IgD-negative memory B cell (primary cell): ENCODE measurements around the gene MTCH2. TPM values are rescaled to one million over a fixed set of nuclear protein-coding genes. Genes with fewer than 3 reads are reported as not detected.
A peak's percentile ranks its signal among the peaks of the same experiment; 100 is the strongest.

Source experiments
- H3K27ac Mint-ChIP-seq, 3 donors: one replicate each; pipeline ENCODE4 v1.8.0; 2020 to 2022; ENCODE audit warnings: mild to moderate bottlenecking in 3 of 3, mixed read lengths in 3 of 3, moderate library complexity in 1 of 3
- H3K27me3 Mint-ChIP-seq: one replicate; pipeline ENCODE4 v1.8.0; 2021; ENCODE audit warnings: mixed read lengths
- H3K36me3 Mint-ChIP-seq: one replicate; pipeline ENCODE4 v1.8.0; 2020; ENCODE audit warnings: mild to moderate bottlenecking, mixed read lengths
- H3K4me1 Mint-ChIP-seq, 3 donors: one replicate each; pipeline ENCODE4 v1.8.0; 2020 to 2022; ENCODE audit warnings: mixed read lengths in 3 of 3, mild to moderate bottlenecking in 1 of 3
- H3K4me3 Mint-ChIP-seq, 4 donors: one replicate each; pipeline ENCODE4 v1.8.0; 2020 to 2022; ENCODE audit warnings: mild to moderate bottlenecking in 4 of 4, mixed read lengths in 4 of 4, moderate library complexity in 3 of 4
- H3K9me3 Mint-ChIP-seq, 3 donors: one replicate each; pipeline ENCODE4 v1.8.0; 2020 to 2021; ENCODE audit warnings: mixed read lengths in 3 of 3, mild to moderate bottlenecking in 1 of 3
- polyA plus RNA-seq: library from polyadenylated mRNA; unstranded; fragments of 300-500 nt; fragmentation: Illumina TruSeq; gene quantifications from one replicate; pipeline ENCODE4 v1.2.3, GENCODE V29; 2021

The MTCH2 gene
- polyA plus RNA-seq, 1 donor from 2014 or later, result 58.9 TPM

DNA sequence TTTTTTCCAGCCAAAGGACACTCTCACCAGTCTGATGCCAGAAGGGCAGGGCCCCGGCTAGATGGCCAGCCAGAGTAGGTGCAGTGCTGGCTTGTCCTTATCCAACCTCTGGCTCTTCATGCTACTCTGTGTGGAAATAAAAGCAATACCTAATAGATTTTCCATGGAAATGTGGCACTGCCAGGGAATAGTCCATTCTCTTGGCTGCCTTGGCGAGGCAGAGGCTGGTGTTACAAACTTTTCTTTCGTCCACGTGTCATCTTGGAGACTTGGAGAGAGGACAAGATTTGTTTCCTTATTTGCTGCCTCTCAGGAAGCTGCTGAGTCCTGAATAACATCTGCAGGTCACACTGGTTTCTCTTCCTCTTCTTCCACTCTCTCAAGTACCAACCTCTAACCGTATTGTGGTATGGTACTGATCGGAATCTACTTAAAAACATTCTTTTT, 31.0 kb downstream of the MTCH2 start:
- no peaks in the 10 kb centered on the region for H3K9me3 Mint-ChIP-seq
- peaks cover 7% of the 10 kb centered on the region for H3K36me3 Mint-ChIP-seq
- no peaks in the 10 kb centered on the region for H3K27me3 Mint-ChIP-seq
- H3K4me3 Mint-ChIP-seq, result peak overlapping the region in 2 of 4 donors; percentile 85 to 89
- peak overlapping the region in 2 of 3 donors; percentile 8 to 22 for H3K27ac Mint-ChIP-seq
- peaks cover 8 to 14% (median 9%) of the 10 kb centered on the region in 3 donors for H3K4me1 Mint-ChIP-seq

DNA sequence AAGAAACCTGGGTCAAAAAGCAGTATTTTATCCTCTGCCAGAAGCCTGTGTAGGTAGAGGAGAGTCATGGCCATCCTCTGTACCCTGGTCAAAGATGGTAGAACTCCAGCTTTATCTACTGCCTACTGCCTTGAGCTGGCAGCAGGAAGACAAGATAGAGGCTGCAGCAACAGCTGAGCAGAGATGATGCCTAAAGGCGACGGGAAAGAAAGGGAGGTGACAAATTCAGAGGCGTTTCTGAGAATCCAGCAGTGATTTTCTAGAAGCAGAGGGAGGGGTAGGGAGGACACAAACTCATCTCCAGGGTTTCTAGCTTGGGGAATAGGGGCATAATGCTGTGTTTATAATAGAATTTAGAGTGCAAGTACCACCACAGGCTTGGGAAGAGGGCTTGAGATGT, 32.7 kb downstream of the MTCH2 start:
- Mint-ChIP-seq H3K36me3 (peaks cover 12% of the 10 kb centered on the region), H3K9me3 (no peaks in the 10 kb centered on the region), H3K27me3 (no peaks in the 10 kb centered on the region), H3K4me1 (peaks cover 8 to 14% (median 9%) of the 10 kb centered on the region in 3 donors), H3K4me3 (no peak overlapping the region), H3K27ac (no peak overlapping the region)

DNA sequence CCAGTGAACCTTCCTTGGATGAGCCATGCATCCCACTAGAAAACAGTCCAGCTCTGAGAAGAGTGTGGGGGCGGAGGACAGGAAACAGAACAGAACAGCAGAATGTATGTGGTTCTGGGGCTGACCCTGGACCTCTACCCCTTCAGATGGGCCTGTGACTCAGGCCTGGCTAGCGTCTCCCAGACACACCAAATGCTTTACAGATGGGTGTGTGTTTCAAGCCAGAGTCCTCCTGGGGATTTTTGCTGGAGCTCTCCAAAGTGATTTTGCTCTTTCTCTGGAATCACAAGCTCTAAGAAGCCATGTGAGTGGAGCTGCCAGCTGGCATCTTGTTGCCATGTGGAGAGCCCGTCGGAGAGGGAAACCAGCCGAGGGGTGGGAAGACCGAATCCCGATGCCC, 35.0 kb downstream of the MTCH2 start:
- H3K9me3 Mint-ChIP-seq, result no peaks in the 10 kb centered on the region
- no peak overlapping the region for H3K4me3 Mint-ChIP-seq
- peaks cover 11% of the 10 kb centered on the region for H3K36me3 Mint-ChIP-seq
- H3K4me1 Mint-ChIP-seq, result peaks cover 8 to 14% (median 9%) of the 10 kb centered on the region in 3 donors
- H3K27ac Mint-ChIP-seq, result no peak overlapping the region
- no peaks in the 10 kb centered on the region for H3K27me3 Mint-ChIP-seq

DNA sequence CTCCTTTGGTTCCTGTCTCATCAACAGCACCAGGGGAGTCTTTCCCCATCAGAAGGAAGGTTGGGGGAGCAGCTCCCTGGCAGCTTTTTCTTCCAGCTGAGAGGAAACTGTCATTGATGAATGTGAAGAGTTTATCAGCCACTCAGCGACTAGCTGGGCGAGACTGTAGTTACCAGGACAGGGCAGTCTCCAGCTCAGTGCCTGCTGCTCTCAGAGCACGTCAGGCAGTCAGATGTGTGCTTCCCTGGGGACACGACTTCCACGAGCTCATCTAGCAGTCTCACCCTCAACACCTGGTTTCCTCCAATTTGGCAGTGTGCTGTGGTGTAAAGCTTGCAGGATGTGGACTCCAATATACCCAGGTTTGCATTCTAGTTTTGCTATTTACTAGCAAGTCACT, 35.6 kb downstream of the MTCH2 start:
- no peak overlapping the region for H3K27ac Mint-ChIP-seq
- peaks cover 11% of the 10 kb centered on the region for H3K36me3 Mint-ChIP-seq
- no peak overlapping the region for H3K4me3 Mint-ChIP-seq
- no peaks in the 10 kb centered on the region for H3K9me3 Mint-ChIP-seq
- no peaks in the 10 kb centered on the region for H3K27me3 Mint-ChIP-seq
- peaks cover 6 to 11% (median 6%) of the 10 kb centered on the region in 3 donors for H3K4me1 Mint-ChIP-seq

DNA sequence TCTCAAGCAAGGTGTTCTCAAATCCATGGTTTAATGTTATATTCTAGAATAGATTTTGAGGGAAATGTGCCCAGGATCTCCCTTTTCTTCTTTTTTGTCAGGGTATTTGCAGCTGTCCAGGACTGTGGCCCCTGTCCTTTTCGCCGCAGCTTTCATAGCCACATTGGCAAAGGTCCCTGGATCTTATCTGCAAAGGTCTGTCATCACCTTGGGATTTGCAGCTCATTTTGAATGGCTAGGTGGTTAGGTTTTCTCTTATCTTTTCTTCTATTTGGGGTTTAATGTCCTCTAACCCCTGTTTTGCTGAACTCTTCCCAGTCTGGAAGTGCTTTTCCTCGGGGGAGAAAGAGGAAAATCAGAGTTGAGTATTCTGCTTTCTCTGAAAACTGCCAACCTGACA, 36.4 kb downstream of the MTCH2 start:
- Mint-ChIP-seq H3K9me3 (no peaks in the 10 kb centered on the region), H3K27me3 (no peaks in the 10 kb centered on the region), H3K4me1 (peaks cover 0 to 3% (median 0%) of the 10 kb centered on the region in 3 donors), H3K36me3 (peaks cover 11% of the 10 kb centered on the region), H3K27ac (no peak overlapping the region), H3K4me3 (no peak overlapping the region)

DNA sequence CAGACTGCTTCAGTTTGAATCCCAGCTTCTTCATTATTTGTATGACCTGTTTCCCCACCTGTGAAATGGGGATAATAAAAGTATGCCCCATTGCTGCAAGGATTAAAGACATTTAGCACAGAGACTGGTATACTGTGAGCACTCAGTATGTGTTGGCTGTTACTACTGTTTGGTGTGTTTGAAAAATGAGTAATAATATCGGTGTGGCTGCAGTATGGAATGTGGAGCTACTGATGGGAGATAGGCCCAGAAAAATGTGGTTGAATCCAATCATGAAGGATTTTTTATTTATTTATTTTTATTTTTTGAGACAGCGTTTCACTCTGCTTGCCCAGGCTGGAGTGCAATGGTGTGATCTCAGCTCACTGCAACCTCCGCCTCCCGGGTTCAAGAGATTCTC, 39.1 kb downstream of the MTCH2 start:
- Mint-ChIP-seq H3K9me3 (no peaks in the 10 kb centered on the region), H3K27ac (no peak overlapping the region), H3K36me3 (peaks cover 13% of the 10 kb centered on the region), H3K4me1 (no peaks in the 10 kb centered on the region), H3K27me3 (no peaks in the 10 kb centered on the region), H3K4me3 (no peak overlapping the region)

DNA sequence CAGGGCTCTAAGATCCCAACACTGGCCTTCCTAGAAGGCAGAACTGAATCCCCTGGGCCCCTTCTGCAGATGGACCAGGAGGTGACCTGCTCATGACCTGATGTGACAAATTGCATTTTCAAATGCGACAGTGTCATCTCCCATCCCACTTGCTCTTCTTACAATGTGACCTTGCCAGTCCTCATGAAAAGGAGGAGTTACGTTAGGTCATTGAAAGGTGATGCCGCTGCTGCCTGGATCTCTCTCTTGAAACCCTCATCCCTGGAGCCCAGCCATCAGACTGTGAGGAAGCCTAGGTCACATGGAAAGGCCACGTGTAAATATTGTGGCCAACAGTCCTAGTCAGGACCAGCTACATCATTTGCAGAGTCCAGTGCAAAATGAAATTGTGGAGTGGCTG, 42.5 kb downstream of the MTCH2 start:
- no peaks in the 10 kb centered on the region for H3K27me3 Mint-ChIP-seq
- no peak overlapping the region for H3K4me3 Mint-ChIP-seq

DNA sequence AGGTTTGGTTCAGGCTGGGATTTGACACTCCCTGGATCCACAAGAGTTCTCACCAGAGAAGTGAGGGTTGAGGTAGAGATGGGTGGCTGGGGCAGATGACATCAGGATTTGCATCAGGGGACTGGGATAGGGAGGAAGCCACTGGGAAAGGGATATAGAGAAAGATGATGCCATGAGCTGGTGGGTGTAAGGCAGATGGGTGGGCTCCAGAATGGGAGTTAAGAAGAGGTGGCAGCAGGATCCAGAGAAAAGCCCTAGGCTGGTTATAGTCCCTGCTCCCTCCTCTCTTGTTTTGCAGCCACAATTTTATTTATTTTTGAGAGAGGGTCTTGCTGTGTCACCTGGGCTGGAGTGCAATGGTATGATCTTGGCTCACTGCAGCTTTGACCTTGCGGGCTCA, 46.4 kb downstream of the MTCH2 start:
- peaks cover 22% of the 10 kb centered on the region for H3K27me3 Mint-ChIP-seq
- H3K4me1 Mint-ChIP-seq, result no peaks in the 10 kb centered on the region
- peaks cover 5% of the 10 kb centered on the region for H3K36me3 Mint-ChIP-seq
- peak overlapping the region in 1 of 3 donors; percentile 67 for H3K27ac Mint-ChIP-seq
- peak overlapping the region in 1 of 4 donors; percentile 17 for H3K4me3 Mint-ChIP-seq
- H3K9me3 Mint-ChIP-seq, result peaks cover 0 to 1% (median 0%) of the 10 kb centered on the region in 3 donors

More for the DNA sequence above, 42.5 kb downstream of the MTCH2 start:
- H3K36me3 Mint-ChIP-seq, result peaks cover 4% of the 10 kb centered on the region
- no peaks in the 10 kb centered on the region for H3K9me3 Mint-ChIP-seq
- H3K4me1 Mint-ChIP-seq, result no peaks in the 10 kb centered on the region
- no peak overlapping the region for H3K27ac Mint-ChIP-seq

DNA sequence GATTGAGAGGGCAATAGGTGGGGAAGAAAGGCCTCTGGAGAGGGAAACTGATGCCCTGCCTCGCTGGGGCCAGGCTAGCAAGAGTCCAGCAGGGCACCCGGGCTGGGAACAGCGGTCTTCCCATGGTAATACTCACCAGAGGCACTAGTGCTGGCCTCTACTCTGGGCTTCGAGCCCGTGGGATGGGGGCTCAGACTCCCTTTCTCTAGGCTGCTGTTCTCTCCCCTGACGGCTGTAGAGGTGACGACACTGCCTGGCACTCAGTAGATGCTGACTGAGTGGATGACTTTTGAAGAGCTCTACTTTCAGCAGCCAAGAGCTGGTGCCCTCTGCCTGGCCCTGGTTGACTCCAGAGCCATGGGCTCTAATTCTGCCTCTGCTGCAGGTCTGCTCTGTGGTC, 47.3 kb downstream of the MTCH2 start:
- Mint-ChIP-seq H3K27ac (no peak overlapping the region), H3K4me3 (no peak overlapping the region), H3K27me3 (peaks cover 22% of the 10 kb centered on the region), H3K36me3 (peaks cover 5% of the 10 kb centered on the region), H3K9me3 (peaks cover 0 to 1% (median 0%) of the 10 kb centered on the region in 3 donors), H3K4me1 (no peaks in the 10 kb centered on the region)

DNA sequence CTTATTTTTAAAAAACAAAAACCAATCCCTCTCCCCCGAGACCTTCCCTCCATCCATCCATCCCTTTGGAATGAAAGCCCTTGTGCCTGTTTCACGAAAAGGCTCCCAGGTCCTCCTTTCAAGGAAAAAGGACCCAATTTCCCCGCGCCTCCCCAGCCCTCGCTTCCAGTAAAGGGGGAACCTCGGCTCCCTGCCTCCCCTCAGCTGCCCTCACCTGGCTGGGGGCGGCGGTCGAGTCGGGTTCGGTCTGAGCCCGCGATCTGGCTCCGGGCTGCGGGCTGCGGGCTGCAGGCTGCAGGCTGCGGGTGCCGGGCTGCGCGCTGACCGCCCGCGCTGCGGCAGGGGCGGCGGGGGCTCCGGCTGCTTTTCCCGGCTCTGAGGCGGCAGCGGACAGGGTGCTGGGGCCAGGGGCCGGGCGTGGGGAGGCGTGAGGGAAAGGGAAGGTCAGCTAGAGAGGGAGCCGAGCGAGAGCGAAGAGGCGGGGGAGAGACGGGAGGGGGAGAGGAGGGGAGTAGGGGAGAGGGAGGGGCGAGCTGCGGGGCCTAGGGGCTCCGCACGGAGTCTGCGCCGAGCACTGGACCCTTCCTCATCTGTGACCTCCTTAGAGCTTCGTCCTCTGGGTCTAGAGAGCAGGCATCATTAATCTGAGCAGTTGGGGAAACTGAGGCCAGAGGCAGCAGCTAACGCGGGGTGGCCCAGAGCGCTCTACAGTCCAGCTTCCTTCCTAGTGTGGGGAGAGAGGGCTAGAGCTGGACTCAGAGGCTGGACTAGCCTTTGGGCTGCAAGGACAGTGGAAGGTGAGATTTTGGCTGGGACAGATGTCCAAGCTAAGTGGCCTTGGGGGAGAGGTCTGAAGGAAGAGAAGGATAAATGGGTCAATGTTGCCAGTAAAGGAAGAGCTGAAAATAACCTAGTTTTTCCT, 48.2 kb downstream of the MTCH2 start, which contains the start of gene C1QTNF4:
C1QTNF4 (minus strand) TSS at position 478 of the 922 bp plus-strand sequence. CDS start 3,601 bp downstream, outside the sequence.
- H3K4me3 Mint-ChIP-seq, result peak within 1 kb of the TSS in 1 of 4 donors; percentile 83

DNA sequence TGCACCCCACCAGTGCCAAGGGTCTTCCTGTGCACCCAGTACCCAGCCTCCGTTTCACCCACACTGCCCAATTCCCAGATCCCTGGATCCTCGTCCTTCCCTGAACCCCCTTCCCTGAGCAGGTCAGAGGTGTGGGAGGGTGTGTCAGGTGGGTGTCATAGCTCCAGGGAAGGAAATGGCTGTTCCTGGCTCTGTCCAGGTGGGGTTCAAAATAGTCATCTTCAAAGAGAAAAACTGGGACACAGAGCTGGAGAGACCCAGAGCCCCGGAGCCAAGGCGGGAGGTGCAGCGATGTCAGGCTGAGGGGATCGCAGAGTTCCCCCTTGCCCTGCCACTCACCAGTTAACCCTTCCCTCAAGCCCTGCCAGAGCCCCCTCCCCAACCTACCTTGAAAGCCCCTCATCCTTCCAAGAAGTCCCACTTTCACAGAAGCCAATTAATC, 48.8 kb downstream of the MTCH2 start:
- H3K4me3 Mint-ChIP-seq, result peak overlapping the region in 1 of 4 donors; percentile 83
- H3K36me3 Mint-ChIP-seq, result peaks cover 1% of the 10 kb centered on the region
- no peak overlapping the region for H3K27ac Mint-ChIP-seq
- no peaks in the 10 kb centered on the region for H3K4me1 Mint-ChIP-seq
- peaks cover 0 to 1% (median 0%) of the 10 kb centered on the region in 3 donors for H3K9me3 Mint-ChIP-seq
- peaks cover 22% of the 10 kb centered on the region for H3K27me3 Mint-ChIP-seq

More for the DNA sequence above, 48.2 kb downstream of the MTCH2 start, which contains the start of gene C1QTNF4:
- Mint-ChIP-seq H3K27me3 (peaks cover 22% of the 10 kb centered on the region), H3K9me3 (peaks cover 0 to 1% (median 0%) of the 10 kb centered on the region in 3 donors), H3K27ac (no peak within 1 kb of the TSS), H3K36me3 (peaks cover 3% of the 10 kb centered on the region), H3K4me1 (no peaks in the 10 kb centered on the region)

DNA sequence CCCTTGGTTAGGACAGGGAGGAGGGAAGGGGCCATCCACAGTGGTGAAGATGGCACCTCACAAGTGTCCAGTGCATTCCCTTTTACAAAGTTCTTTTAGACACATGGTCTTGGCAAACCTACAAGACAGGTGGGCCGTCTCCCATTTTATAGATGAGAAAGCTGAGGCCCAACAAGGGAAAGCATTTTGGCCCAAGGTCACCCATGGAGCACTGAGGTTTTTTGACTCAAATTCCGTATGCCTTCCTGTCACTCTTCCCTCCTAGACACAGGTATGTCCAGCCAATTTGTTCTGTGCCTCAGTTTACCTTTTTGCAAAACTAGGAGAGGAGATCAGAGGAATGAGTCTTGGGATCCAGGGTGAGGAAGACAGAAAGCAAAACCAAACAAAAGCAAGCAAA, 49.4 kb downstream of the MTCH2 start:
- H3K27me3 Mint-ChIP-seq, result peaks cover 22% of the 10 kb centered on the region
- no peak overlapping the region for H3K4me3 Mint-ChIP-seq
- H3K27ac Mint-ChIP-seq, result no peak overlapping the region
- no peaks in the 10 kb centered on the region for H3K4me1 Mint-ChIP-seq
- H3K36me3 Mint-ChIP-seq, result peaks cover 1% of the 10 kb centered on the region
- H3K9me3 Mint-ChIP-seq, result peaks cover 0 to 1% (median 0%) of the 10 kb centered on the region in 3 donors

DNA sequence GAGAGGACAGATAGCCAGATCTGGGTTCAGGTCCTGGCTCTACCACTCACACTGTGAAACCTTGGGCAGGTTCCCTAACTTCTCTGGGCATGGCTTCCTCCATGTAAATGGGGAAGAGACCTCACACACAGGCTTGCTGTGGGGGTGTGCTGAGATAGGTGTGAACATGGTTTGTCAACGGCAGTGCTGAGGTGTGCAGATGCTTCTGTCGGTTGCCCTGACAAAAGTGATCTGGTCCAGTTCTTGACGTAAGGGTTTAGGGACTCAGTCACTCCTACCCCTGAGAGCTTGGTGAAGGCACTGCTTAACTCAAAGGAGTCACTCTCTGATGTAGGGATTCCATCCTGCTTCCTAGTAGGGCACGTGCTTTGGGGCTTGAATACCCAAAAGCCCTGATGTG, 50.1 kb downstream of the MTCH2 start:
- H3K36me3 Mint-ChIP-seq, result peaks cover 1% of the 10 kb centered on the region

DNA sequence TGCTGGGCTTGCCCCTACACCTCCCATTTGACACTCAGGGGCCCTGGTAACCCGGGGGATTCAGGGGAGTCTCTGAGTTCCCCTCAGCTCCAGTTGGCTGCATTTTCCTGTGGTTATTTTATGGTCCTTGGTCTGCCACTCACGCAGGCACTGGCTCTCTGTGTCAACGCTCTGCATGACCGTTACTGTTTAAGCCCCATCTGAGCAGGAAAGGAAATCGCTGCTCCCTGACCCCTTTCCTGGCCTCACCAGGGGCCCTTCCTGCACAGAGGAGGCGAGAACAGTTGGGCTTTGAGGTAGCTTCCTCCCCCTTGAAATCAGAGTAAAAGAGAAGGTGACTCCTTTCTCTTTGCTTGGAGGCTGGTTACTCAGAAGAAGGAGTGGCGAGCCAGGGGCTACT, 50.6 kb downstream of the MTCH2 start:
- Mint-ChIP-seq H3K27ac (no peak overlapping the region), H3K36me3 (peaks cover 1% of the 10 kb centered on the region), H3K4me3 (no peak overlapping the region), H3K27me3 (peaks cover 22% of the 10 kb centered on the region), H3K4me1 (no peaks in the 10 kb centered on the region), H3K9me3 (peaks cover 0 to 1% (median 0%) of the 10 kb centered on the region in 3 donors)

More for the DNA sequence above, 50.1 kb downstream of the MTCH2 start:
- peaks cover 22% of the 10 kb centered on the region for H3K27me3 Mint-ChIP-seq
- H3K4me1 Mint-ChIP-seq, result no peaks in the 10 kb centered on the region
- peaks cover 0 to 1% (median 0%) of the 10 kb centered on the region in 3 donors for H3K9me3 Mint-ChIP-seq
- no peak overlapping the region for H3K27ac Mint-ChIP-seq
- no peak overlapping the region for H3K4me3 Mint-ChIP-seq
